Measurements from ENCODE around the gene TEX29. TPM values are rescaled to one million over a fixed set of nuclear protein-coding genes. Genes with fewer than 3 reads are reported as not detected.

Gene TEX29
- total RNA-seq, 1 experiment from 2014 or later, result not detected

GRCh38 chr13:111385183-111385857 lies 64.9 kb downstream of the TEX29 start:
- no peak overlapping the region for H3K27ac ChIP-seq (ENCODE audit: low read length)
- in situ Hi-C loops (cut with HindIII; ENCODE audit: low pct_unique_long_range_greater_than_20kb, low sequenced_read_pairs) (no loop called here), intact Hi-C loops (cut with micrococcal nuclease; ENCODE audit: unreplicated experiment) (no loop called here)
- H3K27me3 ChIP-seq (ENCODE audit: control insufficient read depth, insufficient read depth, low read length), result no peaks in the 10 kb centered on the region
- no peaks in the 10 kb centered on the region for H3K36me3 ChIP-seq (ENCODE audit: control insufficient read depth, insufficient read depth, low read length)
- H3K9me3 ChIP-seq (ENCODE audit: control insufficient read depth, insufficient read depth, low read depth, low read length), result no peaks in the 10 kb centered on the region
- CTCF ChIA-PET, result no interaction called here
- H3K4me3 ChIP-seq (ENCODE audit: low read depth in 2 of 2, low read length in 2 of 2), result no peak overlapping the region
- DNase-seq (ENCODE audit: low read depth, low spot score), result no peak
- H3K4me1 ChIP-seq (ENCODE audit: control insufficient read depth, insufficient read depth, low read length), result no peaks in the 10 kb centered on the region
- ATAC-seq, result no peak
- BruUV-seq (replicated peaks), result no TSS peak
- TF ChIP-seq, protein P1, sequence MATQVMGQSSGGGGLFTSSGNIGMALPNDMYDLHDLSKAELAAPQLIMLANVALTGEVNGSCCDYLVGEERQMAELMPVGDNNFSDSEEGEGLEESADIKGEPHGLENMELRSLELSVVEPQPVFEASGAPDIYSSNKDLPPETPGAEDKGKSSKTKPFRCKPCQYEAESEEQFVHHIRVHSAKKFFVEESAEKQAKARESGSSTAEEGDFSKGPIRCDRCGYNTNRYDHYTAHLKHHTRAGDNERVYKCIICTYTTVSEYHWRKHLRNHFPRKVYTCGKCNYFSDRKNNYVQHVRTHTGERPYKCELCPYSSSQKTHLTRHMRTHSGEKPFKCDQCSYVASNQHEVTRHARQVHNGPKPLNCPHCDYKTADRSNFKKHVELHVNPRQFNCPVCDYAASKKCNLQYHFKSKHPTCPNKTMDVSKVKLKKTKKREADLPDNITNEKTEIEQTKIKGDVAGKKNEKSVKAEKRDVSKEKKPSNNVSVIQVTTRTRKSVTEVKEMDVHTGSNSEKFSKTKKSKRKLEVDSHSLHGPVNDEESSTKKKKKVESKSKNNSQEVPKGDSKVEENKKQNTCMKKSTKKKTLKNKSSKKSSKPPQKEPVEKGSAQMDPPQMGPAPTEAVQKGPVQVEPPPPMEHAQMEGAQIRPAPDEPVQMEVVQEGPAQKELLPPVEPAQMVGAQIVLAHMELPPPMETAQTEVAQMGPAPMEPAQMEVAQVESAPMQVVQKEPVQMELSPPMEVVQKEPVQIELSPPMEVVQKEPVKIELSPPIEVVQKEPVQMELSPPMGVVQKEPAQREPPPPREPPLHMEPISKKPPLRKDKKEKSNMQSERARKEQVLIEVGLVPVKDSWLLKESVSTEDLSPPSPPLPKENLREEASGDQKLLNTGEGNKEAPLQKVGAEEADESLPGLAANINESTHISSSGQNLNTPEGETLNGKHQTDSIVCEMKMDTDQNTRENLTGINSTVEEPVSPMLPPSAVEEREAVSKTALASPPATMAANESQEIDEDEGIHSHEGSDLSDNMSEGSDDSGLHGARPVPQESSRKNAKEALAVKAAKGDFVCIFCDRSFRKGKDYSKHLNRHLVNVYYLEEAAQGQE (IDR thresholded peaks at IDR 0.05; ENCODE audit: insufficient read depth in 1 of 2, low read depth in 2 of 2, low read length in 1 of 2), result no peak
- no peak for TF ChIP-seq TCF7L2 (IDR thresholded peaks at IDR 0.05; ENCODE audit: low read depth, low read length)
- no peak for TF ChIP-seq CTCF (IDR thresholded peaks at IDR 0.05)
- POLR2A ChIA-PET, result no interaction called here

DNA sequence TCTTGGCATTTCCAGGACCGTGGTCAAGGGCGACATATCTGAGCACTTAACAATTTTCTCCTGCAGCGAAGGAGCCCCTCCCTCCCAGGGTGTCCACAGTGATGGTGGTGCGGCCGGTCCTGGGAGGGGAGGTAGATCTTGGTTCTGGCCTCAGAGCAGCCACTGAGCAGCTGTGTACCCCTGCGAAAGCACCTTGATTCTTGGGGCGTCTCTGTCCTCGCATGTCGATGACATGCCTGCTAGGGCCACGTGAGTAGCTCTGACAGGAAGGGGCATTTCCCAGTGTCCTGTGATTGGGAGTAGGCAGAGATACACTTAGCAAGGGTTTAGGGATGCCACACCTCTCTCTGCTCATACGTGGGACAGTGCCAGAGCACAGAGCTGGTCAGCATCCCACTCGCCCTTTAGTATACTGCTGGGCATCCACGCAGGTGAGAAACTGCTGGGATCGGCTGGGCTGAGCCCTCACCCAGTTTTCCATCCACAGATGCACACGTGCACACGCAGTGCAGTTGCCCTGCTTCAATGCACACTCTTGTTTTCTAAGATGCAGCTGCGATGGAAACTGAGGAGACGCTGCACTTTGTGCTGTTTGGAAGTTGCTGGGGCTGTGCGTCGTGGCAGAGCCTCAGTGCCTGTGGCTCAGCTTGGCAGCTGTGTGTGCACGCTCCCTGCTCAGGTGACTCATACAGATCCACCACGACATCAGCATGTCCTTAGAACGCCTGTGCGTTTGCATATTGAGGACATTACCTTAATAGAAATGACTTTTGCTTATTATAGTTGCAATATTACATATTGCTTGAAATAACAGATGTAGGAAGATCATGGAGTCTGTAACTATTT lies 66.8 kb downstream of the TEX29 start:
- no peak; the same call in 1 of the 2 replicates for ATAC-seq
- intact Hi-C loops (cut with micrococcal nuclease; ENCODE audit: unreplicated experiment), result no loop called here

More for the DNA sequence above, 66.8 kb downstream of the TEX29 start:
- no peak for TF ChIP-seq CTCF (IDR thresholded peaks at IDR 0.05)
- no peak for TF ChIP-seq SIN3A (IDR thresholded peaks at IDR 0.05; ENCODE audit: borderline replicate concordance, insufficient read depth, low read depth, low read length)
- TF ChIP-seq POLR2AphosphoS5 (IDR thresholded peaks at IDR 0.05; ENCODE audit: low read depth, low read length), result no peak
- TF ChIP-seq, protein P1 (IDR thresholded peaks at IDR 0.05; ENCODE audit: insufficient read depth in 1 of 2, low read depth in 2 of 2, low read length in 1 of 2), result no peak
- TF ChIP-seq TCF7L2 (IDR thresholded peaks at IDR 0.05; ENCODE audit: low read depth, low read length), result no peak
- no peaks in the 10 kb centered on the region for H3K9me3 ChIP-seq (ENCODE audit: control insufficient read depth, insufficient read depth, low read depth, low read length)
- no peaks in the 10 kb centered on the region for H3K4me1 ChIP-seq (ENCODE audit: control insufficient read depth, insufficient read depth, low read length)
- no peak overlapping the region for H3K27ac ChIP-seq (ENCODE audit: low read length)
- no peak overlapping the region for H3K4me3 ChIP-seq (ENCODE audit: low read depth in 2 of 2, low read length in 2 of 2)
- H3K36me3 ChIP-seq (ENCODE audit: control insufficient read depth, insufficient read depth, low read length), result no peaks in the 10 kb centered on the region
- POLR2A ChIA-PET, result no interaction called here
- CTCF ChIA-PET, result no interaction called here
- DNase-seq (ENCODE audit: low read depth, low spot score), result no peak
- BruUV-seq (replicated peaks), result no TSS peak
- no peaks in the 10 kb centered on the region for H3K27me3 ChIP-seq (ENCODE audit: control insufficient read depth, insufficient read depth, low read length)
- in situ Hi-C loops (cut with HindIII; ENCODE audit: low pct_unique_long_range_greater_than_20kb, low sequenced_read_pairs), result no loop called here
